IMR-90 (cell line): ENCODE data around the gene ANO7. TPM values are rescaled to one million over a fixed set of nuclear protein-coding genes. Genes with fewer than 3 reads are reported as not detected.

ENCODE experiments used
- ATAC-seq: fragments of 200-7000 bp; cut with Tn5 transposase; 2 replicates; pipeline ENCODE4 v1.9.1; 2020; ENCODE audit warnings: low read depth, mild to moderate bottlenecking, moderate library complexity
- BruUV-seq: library from RNA; stranded (reverse); fragments of 400-500 nt; replicated peaks from 2 replicates; lab custom pipeline; 2021; lab: Mats Ljungman, UMichigan
- CTCF ChIA-PET: fragments of 300-600 bp; formaldehyde crosslinking; extraction: SDS; loops from one replicate; lab custom pipeline; 2021; ENCODE audit warnings: antibody characterized with exemption; lab: Yijun Ruan, JAX
- POLR2A ChIA-PET: fragments of 300-600 bp; sonication (Branson Sonifier 250); formaldehyde crosslinking; loops from one replicate; lab custom pipeline; 2022; ENCODE audit warnings: antibody characterized with exemption; ENCODE audit not compliant: unreplicated experiment; lab: Charles Lee
- DNase-seq: peaks from one replicate; pipeline ENCODE4 v3.0.0; 2013
- H2AFZ ChIP-seq: replicated peaks from 2 replicates; pipeline ENCODE3; 2013; ENCODE audit warnings: low read length, mild to moderate bottlenecking; ENCODE audit not compliant: poor library complexity
- H2AK5ac ChIP-seq: 2 replicates; pipeline ENCODE4 v1.6.1; 2013; ENCODE audit warnings: low read depth, low read length, inconsistent platforms
- H2AK9ac ChIP-seq: replicated peaks from 2 replicates; pipeline ENCODE3; 2013; ENCODE audit warnings: mild to moderate bottlenecking, low read depth, low read length, moderate library complexity; ENCODE audit not compliant: poor library complexity
- H2BK120ac ChIP-seq: 2 replicates; pipeline ENCODE4 v1.6.1; 2013; ENCODE audit warnings: low read depth, low read length, inconsistent platforms
- H2BK15ac ChIP-seq: 3 replicates; pipeline ENCODE4 v1.6.1; 2013; ENCODE audit warnings: low read depth, low read length, inconsistent platforms
- H2BK20ac ChIP-seq: 2 replicates; pipeline ENCODE4 v1.6.1; 2013; ENCODE audit warnings: low read depth, mild to moderate bottlenecking, inconsistent platforms, low read length, moderate library complexity
- H2BK5ac ChIP-seq: 2 replicates; pipeline ENCODE4 v1.6.1; 2013; ENCODE audit warnings: mild to moderate bottlenecking, low read depth, low read length, inconsistent platforms; ENCODE audit not compliant: poor library complexity, severe bottlenecking
- H3K14ac ChIP-seq: replicated peaks from 2 replicates; pipeline ENCODE4 v1.6.1; 2013; ENCODE audit warnings: low read depth, low read length, inconsistent platforms
- H3K18ac ChIP-seq: 2 replicates; pipeline ENCODE4 v1.6.1; 2013; ENCODE audit warnings: low read depth, low read length, control low read depth
- H3K23ac ChIP-seq: 2 replicates; pipeline ENCODE4 v1.6.1; 2013; ENCODE audit warnings: low read depth, low read length, inconsistent platforms
- H3K27ac ChIP-seq: 2 replicates; pipeline ENCODE4 v1.5.1; 2013; ENCODE audit warnings: mild to moderate bottlenecking, control low read depth, low read length; ENCODE audit not compliant: insufficient read depth
- H3K27me3 ChIP-seq: 2 replicates; pipeline ENCODE4 v1.6.1; 2013; ENCODE audit warnings: low read length; ENCODE audit not compliant: control insufficient read depth, insufficient read depth
- H3K36me3 ChIP-seq: 2 replicates; pipeline ENCODE4 v1.6.1; 2013; ENCODE audit warnings: low read length, mixed read lengths; ENCODE audit not compliant: control insufficient read depth, insufficient read depth
- H3K4ac ChIP-seq: 2 replicates; pipeline ENCODE4 v1.6.1; 2013; ENCODE audit warnings: low read depth, low read length, inconsistent platforms
- H3K4me1 ChIP-seq: 2 replicates; pipeline ENCODE4 v1.6.1; 2013; ENCODE audit warnings: low read length, mixed read lengths; ENCODE audit not compliant: control insufficient read depth, insufficient read depth
- H3K4me2 ChIP-seq: 2 replicates; pipeline ENCODE4 v1.6.1; 2013; ENCODE audit warnings: low read depth, mild to moderate bottlenecking, control low read depth, low read length, moderate library complexity
- H3K4me3 ChIP-seq: 2 replicates; pipeline ENCODE4 v1.5.1; 2013; ENCODE audit warnings: low read depth, mild to moderate bottlenecking, control low read depth, low read length, moderate library complexity; ENCODE audit not compliant: insufficient read depth
- H3K56ac ChIP-seq: 2 replicates; pipeline ENCODE4 v1.6.1; 2013; ENCODE audit warnings: low read length, inconsistent platforms; ENCODE audit not compliant: insufficient read depth; ENCODE audit errors: extremely low read depth
- H3K79me1 ChIP-seq, 2 experiments: 2 replicates each; pipeline ENCODE4 v1.6.1; 2013; ENCODE audit warnings: low read length in 2 of 2, inconsistent platforms in 1 of 2, low read depth in 1 of 2
- H3K9ac ChIP-seq: 2 replicates; pipeline ENCODE4 v1.6.1; 2013; ENCODE audit warnings: low read depth, low read length, control low read depth
- H3K9me1 ChIP-seq: 2 replicates; pipeline ENCODE4 v1.6.1; 2013; ENCODE audit warnings: low read length, inconsistent platforms; ENCODE audit not compliant: insufficient read depth
- H3K9me3 ChIP-seq: 2 replicates; pipeline ENCODE4 v1.6.1; 2013; ENCODE audit warnings: low read length; ENCODE audit not compliant: control insufficient read depth, insufficient read depth
- H4K20me1 ChIP-seq: 2 replicates; pipeline ENCODE4 v1.6.1; 2013; ENCODE audit warnings: low read length, inconsistent platforms; ENCODE audit not compliant: insufficient read depth
- H4K5ac ChIP-seq: 2 replicates; pipeline ENCODE4 v1.6.1; 2013; ENCODE audit warnings: mild to moderate bottlenecking, low read depth, low read length, control low read depth
- H4K8ac ChIP-seq, 2 experiments: 2 replicates each; pipeline ENCODE4 v1.6.1; 2013; ENCODE audit warnings: low read depth in 2 of 2, low read length in 2 of 2, control low read depth in 1 of 2, inconsistent platforms in 1 of 2
- H4K91ac ChIP-seq: 2 replicates; pipeline ENCODE4 v1.6.1; 2013; ENCODE audit warnings: low read depth, low read length, inconsistent platforms; ENCODE audit not compliant: insufficient read depth
- CEBPB ChIP-seq: IDR thresholded peaks from 2 replicates; pipeline ENCODE4 v1.6.1; 2012; ENCODE audit warnings: low read depth, low read length, improper control_type of control experiment
- CTCF ChIP-seq: conservative IDR thresholded peaks from 2 replicates; pipeline ENCODE4 v1.5.1; 2012; ENCODE audit warnings: mild to moderate bottlenecking, low read depth, low read length, improper control_type of control experiment
- ELK1 ChIP-seq: fragments of 150-350 bp; IDR thresholded peaks from 2 replicates; pipeline ENCODE4 v1.6.1; 2016; ENCODE audit warnings: low read depth, mild to moderate bottlenecking, low read length, moderate library complexity, borderline replicate concordance
- MAFK ChIP-seq: IDR thresholded peaks from 2 replicates; pipeline ENCODE4 v1.6.1; 2012; ENCODE audit warnings: low read depth, low read length, improper control_type of control experiment
- MAZ ChIP-seq: IDR thresholded peaks from 2 replicates; pipeline ENCODE4 v1.6.1; 2012; ENCODE audit warnings: low read depth, mild to moderate bottlenecking, low read length, improper control_type of control experiment, moderate library complexity, borderline replicate concordance
- MXI1 ChIP-seq: IDR thresholded peaks from 2 replicates; pipeline ENCODE4 v1.6.1; 2012; ENCODE audit warnings: low read depth, mild to moderate bottlenecking, low read length, moderate library complexity, borderline replicate concordance
- NFE2L2 ChIP-seq: fragments of 150-350 bp; IDR thresholded peaks from 2 replicates; pipeline ENCODE4 v1.6.1; 2016; ENCODE audit warnings: low read depth, mild to moderate bottlenecking, low read length
- POLR2A ChIP-seq: IDR thresholded peaks from 2 replicates; pipeline ENCODE4 v1.6.1; 2012; ENCODE audit warnings: mild to moderate bottlenecking, low read depth, low read length
- RAD21 ChIP-seq: IDR thresholded peaks from 2 replicates; pipeline ENCODE4 v1.6.1; 2012; ENCODE audit warnings: low read length, improper control_type of control experiment
- RCOR1 ChIP-seq: IDR thresholded peaks from 2 replicates; pipeline ENCODE4 v1.6.1; 2012; ENCODE audit warnings: mild to moderate bottlenecking, low read length, improper control_type of control experiment; ENCODE audit not compliant: insufficient replicate concordance
- USF2 ChIP-seq: fragments of 150-350 bp; IDR thresholded peaks from 2 replicates; pipeline ENCODE4 v1.6.1; 2017; ENCODE audit warnings: mild to moderate bottlenecking, antibody characterized with exemption, low read length, low read depth
- WGBS, 2 experiments: methylation state at CpG; one replicate each; pipeline versions ENCODE4 v1.1.5 to v1.1.7; 2013; ENCODE audit warnings: missing lambda C conversion rate in 2 of 2; ENCODE audit not compliant: insufficient read length in 1 of 2; ENCODE audit errors: extremely low coverage in 2 of 2; 5-methylcytosine and 5-hydroxymethylcytosine counted together
- dilution Hi-C: fragments of 300-500 bp; cut with HindIII; formaldehyde crosslinking; loops from one replicate; pipeline ENCODE4 v1.14.3; 2018; ENCODE audit warnings: low sequenced_read_pairs; ENCODE audit not compliant: unreplicated experiment
- in situ Hi-C: fragments of 300-500 bp; cut with MboI; formaldehyde crosslinking; loops from 3 replicates; pipeline ENCODE4 v1.14.3; 2019; ENCODE audit warnings: low sequenced_read_pairs, inconsistent platforms, mixed read lengths
- intact Hi-C: fragments of 100-400 bp; cut with micrococcal nuclease; formaldehyde crosslinking; loops from 2 replicates; pipeline ENCODE4 v1.10.0; 2022
- polyA plus RNA-seq, 3 experiments: library from polyadenylated mRNA; depleted of rRNA; stranded (reverse); fragments of >200 nt; gene quantifications; 2 replicates each; pipeline ENCODE4 v1.2.3, GENCODE V29; 2012; ENCODE audit warnings: low replicate concordance in 1 of 3
- total RNA-seq: library from RNA; depleted of rRNA; stranded (reverse); fragments of >200 nt; gene quantifications from 2 replicates; pipeline ENCODE4 v1.2.3, GENCODE V29; 2012

Gene ANO7
- total and polyA plus RNA-seq, 2 of the 4 experiments (the other 2 are of a cell fraction) = 0.36 to 3.4 TPM

- Histone ChIP-seq H2AK9ac (no peak overlapping the region), H3K4ac (no peak overlapping the region), H3K23ac (no peak overlapping the region), H3K14ac (no peak overlapping the region), H3K36me3 (peaks cover 83% of the 10 kb centered on the region), H4K20me1 (peaks cover 89% of the 10 kb centered on the region), H3K79me1 (peaks cover 41 to 83% of the 10 kb centered on the region in 2 experiments), H3K18ac (no peak overlapping the region), H2AK5ac (no peak overlapping the region), H2BK15ac (no peak overlapping the region), H3K4me3 (no peak overlapping the region), H3K27me3 (no peaks in the 10 kb centered on the region), H3K56ac (no peak overlapping the region), H2BK120ac (no peak overlapping the region), H4K91ac (no peak overlapping the region), H2BK20ac (no peak overlapping the region), H3K9me3 (no peaks in the 10 kb centered on the region), H3K9ac (no peak overlapping the region), H3K4me2 (no peak overlapping the region), H3K4me1 (peaks cover 1% of the 10 kb centered on the region; the same call in 1 of the 2 replicates), H2AFZ (no peak overlapping the region), H2BK5ac (no peak overlapping the region), H4K8ac (no peak overlapping the region), H4K5ac (no peak overlapping the region), H3K9me1 (peaks cover 9% of the 10 kb centered on the region; the same call in 1 of the 2 replicates), H3K27ac (no peak overlapping the region)
- intact Hi-C loops = loop anchor here (2.0 kb wide), 1 partner anchor 14 kb away; no protein-coding TSS in a partner anchor
- ATAC-seq (no peak), DNase-seq (no peak)
- in situ Hi-C loops = no loop called here
- dilution Hi-C loops = no loop called here
- CTCF ChIA-PET = no interaction called here
- BruUV-seq = no TSS peak
- TF ChIP-seq ELK1 (no peak), MAZ (no peak), MAFK (no peak), CEBPB (no peak), NFE2L2 (no peak), CTCF (no peak), RCOR1 (no peak), RAD21 (no peak), POLR2A (no peak), MXI1 (no peak), USF2 (no peak)
- no CpG with 5 or more reads among the region's 6 CpGs for WGBS, 2 experiments
- POLR2A ChIA-PET = no interaction called here
Observed at GRCh38 chr2:241244368-241244767, 55.9 kb downstream of the ANO7 start.
